ENCODE measurements around the gene ARAP1.
A peak's percentile ranks its signal among the peaks of the same experiment; 100 is the strongest.

The ARAP1 gene

DNA sequence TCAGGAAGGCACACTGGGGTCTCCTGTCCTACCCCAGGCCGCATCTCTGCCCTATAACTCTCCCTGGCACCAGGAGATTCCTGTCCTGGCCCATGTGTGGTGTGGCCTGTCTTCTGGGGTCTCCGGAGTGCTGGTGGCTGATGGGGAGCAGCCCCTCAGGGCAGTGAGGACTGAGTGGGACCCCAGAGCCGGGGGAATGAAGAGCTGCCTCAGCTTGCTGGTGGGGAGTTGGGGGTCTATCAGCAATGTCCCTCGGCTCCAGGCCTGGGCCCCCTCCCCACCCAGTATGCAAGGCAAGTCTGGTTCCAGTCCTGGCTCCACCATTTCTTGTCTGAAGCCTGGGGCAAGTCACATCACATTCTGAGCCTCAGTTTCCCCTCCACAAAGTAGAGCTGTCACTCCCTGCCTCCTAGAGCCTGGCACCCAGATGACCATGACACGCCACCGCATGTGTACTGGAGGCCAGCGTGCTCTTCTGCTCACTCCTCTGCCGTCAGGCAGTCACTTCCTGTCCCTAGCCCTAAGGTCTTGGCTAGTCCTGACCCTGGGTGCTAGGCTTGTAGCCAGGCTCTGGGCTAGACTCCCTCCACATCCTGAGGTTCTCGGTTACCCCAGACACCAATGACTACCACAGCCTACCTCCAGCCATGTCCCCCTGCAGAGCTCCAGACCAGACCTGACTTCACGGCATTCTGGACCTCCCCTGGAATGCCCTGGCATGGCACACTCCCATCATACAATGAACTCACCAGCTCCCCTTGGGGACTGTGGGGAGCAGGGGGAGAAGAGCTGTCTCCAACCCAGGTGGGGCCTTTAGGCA is 12.8 kb downstream of the ARAP1 start:
- H3K4me2 ChIP-seq (ENCODE audit: low read depth, low read length, poor library complexity, severe bottlenecking): peak overlapping the region; percentile 71
- no peaks in the 10 kb centered on the region for H3K9me2 ChIP-seq (replicated peaks; ENCODE audit: low read depth, low read length)
- TF ChIP-seq EZH2phosphoT487 (IDR thresholded peaks at IDR 0.05; ENCODE audit: borderline replicate concordance): no peak
- TF ChIP-seq, protein P1, sequence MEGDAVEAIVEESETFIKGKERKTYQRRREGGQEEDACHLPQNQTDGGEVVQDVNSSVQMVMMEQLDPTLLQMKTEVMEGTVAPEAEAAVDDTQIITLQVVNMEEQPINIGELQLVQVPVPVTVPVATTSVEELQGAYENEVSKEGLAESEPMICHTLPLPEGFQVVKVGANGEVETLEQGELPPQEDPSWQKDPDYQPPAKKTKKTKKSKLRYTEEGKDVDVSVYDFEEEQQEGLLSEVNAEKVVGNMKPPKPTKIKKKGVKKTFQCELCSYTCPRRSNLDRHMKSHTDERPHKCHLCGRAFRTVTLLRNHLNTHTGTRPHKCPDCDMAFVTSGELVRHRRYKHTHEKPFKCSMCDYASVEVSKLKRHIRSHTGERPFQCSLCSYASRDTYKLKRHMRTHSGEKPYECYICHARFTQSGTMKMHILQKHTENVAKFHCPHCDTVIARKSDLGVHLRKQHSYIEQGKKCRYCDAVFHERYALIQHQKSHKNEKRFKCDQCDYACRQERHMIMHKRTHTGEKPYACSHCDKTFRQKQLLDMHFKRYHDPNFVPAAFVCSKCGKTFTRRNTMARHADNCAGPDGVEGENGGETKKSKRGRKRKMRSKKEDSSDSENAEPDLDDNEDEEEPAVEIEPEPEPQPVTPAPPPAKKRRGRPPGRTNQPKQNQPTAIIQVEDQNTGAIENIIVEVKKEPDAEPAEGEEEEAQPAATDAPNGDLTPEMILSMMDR (conservative IDR thresholded peaks at IDR 0.05; ENCODE audit: low read length): no peak
- H2AFZ ChIP-seq (ENCODE audit: low read length): no peak overlapping the region
- H3F3A ChIP-seq (ENCODE audit: low read depth): no peaks in the 10 kb centered on the region
- no peaks in the 10 kb centered on the region for H3K27me3 ChIP-seq (ENCODE audit: insufficient read depth, low read length, poor library complexity, severe bottlenecking)
- H4K20me1 ChIP-seq (ENCODE audit: insufficient read depth, low read length, poor library complexity, severe bottlenecking): peaks cover 17% of the 10 kb centered on the region
- no peaks in the 10 kb centered on the region for H3K9me3 ChIP-seq (ENCODE audit: insufficient read depth, low read depth, low read length)
- no peaks in the 10 kb centered on the region for H3K36me3 ChIP-seq (ENCODE audit: insufficient read depth, low read length)
- peaks cover 53% of the 10 kb centered on the region for H3K4me1 ChIP-seq (ENCODE audit: insufficient read depth, low read length, poor library complexity, severe bottlenecking)
- peaks cover 49% of the 10 kb centered on the region; the same call in 1 of the 2 replicates for H3K79me2 ChIP-seq (ENCODE audit: insufficient read depth, low read length)
- no peak overlapping the region for H3K9ac ChIP-seq (ENCODE audit: low read depth, low read length, poor library complexity, severe bottlenecking)
- no peak overlapping the region for H3K4me3 ChIP-seq (ENCODE audit: low read length, poor library complexity, severe bottlenecking)

GRCh38 chr11:72738199-72739141 is 13.7 kb downstream of the ARAP1 start:
- peaks cover 52% of the 10 kb centered on the region; the same call in 1 of the 2 replicates for H3K79me2 ChIP-seq (ENCODE audit: insufficient read depth, low read length)
- no peak overlapping the region for H3K4me3 ChIP-seq (ENCODE audit: low read length, poor library complexity, severe bottlenecking)
- no peaks in the 10 kb centered on the region for H3F3A ChIP-seq (ENCODE audit: low read depth)
- no peaks in the 10 kb centered on the region for H3K27me3 ChIP-seq (ENCODE audit: insufficient read depth, low read length, poor library complexity, severe bottlenecking)
- H2AFZ ChIP-seq (ENCODE audit: low read length): no peak overlapping the region
- H3K9me3 ChIP-seq (ENCODE audit: insufficient read depth, low read depth, low read length): no peaks in the 10 kb centered on the region
- H3K9me2 ChIP-seq (replicated peaks; ENCODE audit: low read depth, low read length): no peaks in the 10 kb centered on the region
- H3K4me2 ChIP-seq (ENCODE audit: low read depth, low read length, poor library complexity, severe bottlenecking): no peak overlapping the region
- TF ChIP-seq, protein P1 (conservative IDR thresholded peaks at IDR 0.05; ENCODE audit: low read length): no peak
- TF ChIP-seq EZH2phosphoT487 (IDR thresholded peaks at IDR 0.05; ENCODE audit: borderline replicate concordance): no peak
- H3K36me3 ChIP-seq (ENCODE audit: insufficient read depth, low read length): no peaks in the 10 kb centered on the region
- peaks cover 44% of the 10 kb centered on the region for H3K4me1 ChIP-seq (ENCODE audit: insufficient read depth, low read length, poor library complexity, severe bottlenecking)
- peaks cover 9% of the 10 kb centered on the region for H4K20me1 ChIP-seq (ENCODE audit: insufficient read depth, low read length, poor library complexity, severe bottlenecking)
- H3K9ac ChIP-seq (ENCODE audit: low read depth, low read length, poor library complexity, severe bottlenecking): no peak overlapping the region

GRCh38 chr11:72737336-72737735 is 14.9 kb downstream of the ARAP1 start:
- peak overlapping the region; percentile 55 for H3K9ac ChIP-seq (ENCODE audit: low read depth, low read length, poor library complexity, severe bottlenecking)
- H3K9me2 ChIP-seq (replicated peaks; ENCODE audit: low read depth, low read length): no peaks in the 10 kb centered on the region
- H3K79me2 ChIP-seq (ENCODE audit: insufficient read depth, low read length): peaks cover 54% of the 10 kb centered on the region; the same call in 1 of the 2 replicates
- H3K9me3 ChIP-seq (ENCODE audit: insufficient read depth, low read depth, low read length): no peaks in the 10 kb centered on the region
- peak overlapping the region; percentile 60 for H3K4me2 ChIP-seq (ENCODE audit: low read depth, low read length, poor library complexity, severe bottlenecking)
- H3K27me3 ChIP-seq (ENCODE audit: insufficient read depth, low read length, poor library complexity, severe bottlenecking): no peaks in the 10 kb centered on the region
- H3K4me3 ChIP-seq (ENCODE audit: low read length, poor library complexity, severe bottlenecking): no peak overlapping the region
- H3K36me3 ChIP-seq (ENCODE audit: insufficient read depth, low read length): no peaks in the 10 kb centered on the region
- H2AFZ ChIP-seq (ENCODE audit: low read length): no peak overlapping the region
- peaks cover 42% of the 10 kb centered on the region for H3K4me1 ChIP-seq (ENCODE audit: insufficient read depth, low read length, poor library complexity, severe bottlenecking)
- H4K20me1 ChIP-seq (ENCODE audit: insufficient read depth, low read length, poor library complexity, severe bottlenecking): peaks cover 5% of the 10 kb centered on the region
- no peak for TF ChIP-seq EZH2phosphoT487 (IDR thresholded peaks at IDR 0.05; ENCODE audit: borderline replicate concordance)
- TF ChIP-seq, protein P1 (conservative IDR thresholded peaks at IDR 0.05; ENCODE audit: low read length): no peak
- H3F3A ChIP-seq (ENCODE audit: low read depth): no peaks in the 10 kb centered on the region

Measured in Loucy (cell line).